Glomerular visceral epithelial cell (primary cell): ENCODE measurements around the gene TMEM38A.

Source experiments
- DNase-seq: peaks from one replicate; pipeline ENCODE4 v3.0.0-alpha.2; 2016; ENCODE audit errors: extremely low spot score

The TMEM38A gene, protein sequence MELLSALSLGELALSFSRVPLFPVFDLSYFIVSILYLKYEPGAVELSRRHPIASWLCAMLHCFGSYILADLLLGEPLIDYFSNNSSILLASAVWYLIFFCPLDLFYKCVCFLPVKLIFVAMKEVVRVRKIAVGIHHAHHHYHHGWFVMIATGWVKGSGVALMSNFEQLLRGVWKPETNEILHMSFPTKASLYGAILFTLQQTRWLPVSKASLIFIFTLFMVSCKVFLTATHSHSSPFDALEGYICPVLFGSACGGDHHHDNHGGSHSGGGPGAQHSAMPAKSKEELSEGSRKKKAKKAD

DNA sequence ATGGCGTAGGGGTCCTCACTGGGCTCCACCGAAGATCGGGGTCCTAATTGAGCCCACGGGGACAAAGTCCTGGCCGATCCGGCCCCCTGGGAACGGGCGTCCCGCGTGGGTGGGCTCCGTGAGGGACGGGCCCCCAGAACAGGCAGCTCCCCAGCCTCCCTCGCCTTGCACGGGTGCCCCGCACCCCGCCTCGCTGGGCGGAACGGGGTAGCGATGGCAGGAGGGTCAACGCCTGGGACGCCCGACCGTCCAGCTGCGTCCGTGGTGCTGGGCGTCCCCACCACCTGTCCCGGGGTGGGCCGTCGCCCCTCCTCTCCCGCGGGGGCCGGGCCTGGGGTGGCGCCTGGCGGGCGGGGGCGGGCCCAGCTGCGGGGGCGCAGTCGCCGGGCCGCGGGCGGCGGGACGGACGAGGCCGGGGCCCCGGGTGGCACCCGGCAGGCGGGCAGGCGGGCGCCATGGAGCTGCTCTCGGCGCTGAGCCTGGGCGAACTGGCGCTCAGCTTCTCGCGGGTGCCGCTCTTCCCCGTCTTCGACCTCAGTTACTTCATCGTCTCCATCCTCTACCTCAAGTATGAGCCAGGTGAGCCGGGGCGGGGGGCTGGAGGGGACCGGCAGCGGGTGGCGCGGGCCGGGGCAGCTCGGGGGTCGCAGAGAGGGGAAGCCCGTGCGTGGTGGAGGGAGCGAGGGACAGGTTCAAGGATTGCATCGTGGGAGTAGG, at the start of gene TMEM38A:
TSS of gene TMEM38A (plus strand) at position 377 of the 717 bp plus-strand sequence. CDS start at position 456, 79 bp downstream.
- peak; percentile 57 for DNase-seq

- no peak for DNase-seq
Observed at GRCh38 chr19:16612636-16613035, 48.3 kb upstream of the TMEM38A start.

DNA sequence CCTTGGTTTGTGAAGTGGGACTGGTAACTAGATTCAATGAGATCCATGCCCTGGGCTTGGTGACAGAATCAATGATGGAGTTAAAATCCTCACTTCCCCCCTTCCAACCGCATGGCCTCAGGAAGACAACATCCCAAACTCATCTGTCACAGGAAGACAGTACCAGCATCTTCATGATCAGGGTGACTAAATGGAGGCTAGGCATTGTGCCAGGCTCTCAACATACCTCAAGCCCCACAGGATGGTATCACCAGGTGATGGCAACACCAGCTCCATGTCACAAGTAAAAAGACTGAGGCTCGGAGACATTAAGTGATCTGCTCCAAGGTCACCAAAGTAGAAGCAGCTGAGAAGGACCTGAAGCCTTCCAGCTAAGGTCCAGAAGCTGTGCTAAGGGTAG, 47.1 kb upstream of the TMEM38A start:
- no peak for DNase-seq

DNA sequence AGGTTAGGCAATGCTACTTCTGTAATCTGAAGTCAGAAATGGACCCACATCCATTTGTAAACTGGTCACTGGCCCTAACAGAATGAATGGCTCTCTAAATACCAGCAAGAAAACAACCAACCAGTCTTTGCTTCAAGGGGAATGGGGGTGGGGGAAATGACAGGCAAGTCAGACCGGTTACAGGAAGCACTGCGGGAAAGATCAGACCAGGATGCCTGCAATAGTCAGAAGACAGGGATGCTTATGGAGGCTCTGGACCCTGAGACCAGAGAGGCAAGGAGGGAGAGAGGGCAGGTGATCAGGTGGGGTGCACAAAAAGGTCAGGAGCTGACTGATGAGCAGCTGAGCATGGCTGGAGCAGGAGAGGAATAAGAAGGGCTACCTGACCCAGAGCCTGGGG, 46.0 kb upstream of the TMEM38A start:
- DNase-seq, result no peak

- no peak for DNase-seq
Observed at GRCh38 chr19:16615808-16616207, 45.1 kb upstream of the TMEM38A start.

DNA sequence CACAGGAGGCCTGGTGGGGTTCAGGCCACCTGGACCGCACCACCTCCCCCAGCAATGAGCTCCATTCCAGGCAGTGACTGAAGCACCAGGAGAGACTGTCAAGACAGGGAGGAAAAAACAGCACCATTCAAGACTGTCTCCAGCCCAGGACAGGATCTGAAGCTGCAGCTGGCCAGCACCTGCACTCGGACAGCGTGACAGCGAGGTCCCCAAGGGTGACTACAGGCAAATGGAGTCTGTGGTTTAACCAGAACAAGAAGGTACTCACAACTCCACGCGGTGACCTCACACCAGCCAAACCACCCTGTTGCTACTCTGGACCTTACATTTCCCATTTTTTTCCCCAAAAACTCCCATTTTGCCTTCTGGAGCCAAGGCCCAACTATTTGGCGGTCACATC, 42.7 kb upstream of the TMEM38A start:
- DNase-seq, result no peak

DNA sequence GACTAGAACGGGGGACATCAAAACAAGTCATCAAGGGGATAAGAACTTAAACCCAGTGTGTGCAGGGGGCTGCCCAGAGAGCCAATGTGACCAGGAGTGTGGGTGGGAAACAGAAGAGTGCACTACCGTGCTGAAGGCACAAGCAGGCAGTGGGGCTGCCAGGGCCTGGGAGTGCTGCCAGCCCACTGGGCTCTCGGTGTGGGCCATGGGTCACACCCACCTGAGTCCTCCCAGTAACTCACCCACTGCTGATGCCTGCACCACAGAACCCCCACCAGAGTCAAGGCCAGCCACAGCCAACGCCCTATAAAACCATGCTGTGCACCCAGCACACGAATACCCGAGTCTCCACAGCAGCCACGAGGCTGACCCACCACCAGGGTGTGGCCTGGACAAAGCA, 41.5 kb upstream of the TMEM38A start:
- no peak for DNase-seq

GRCh38 chr19:16620018-16620417, 40.9 kb upstream of the TMEM38A start:
- no peak for DNase-seq

DNA sequence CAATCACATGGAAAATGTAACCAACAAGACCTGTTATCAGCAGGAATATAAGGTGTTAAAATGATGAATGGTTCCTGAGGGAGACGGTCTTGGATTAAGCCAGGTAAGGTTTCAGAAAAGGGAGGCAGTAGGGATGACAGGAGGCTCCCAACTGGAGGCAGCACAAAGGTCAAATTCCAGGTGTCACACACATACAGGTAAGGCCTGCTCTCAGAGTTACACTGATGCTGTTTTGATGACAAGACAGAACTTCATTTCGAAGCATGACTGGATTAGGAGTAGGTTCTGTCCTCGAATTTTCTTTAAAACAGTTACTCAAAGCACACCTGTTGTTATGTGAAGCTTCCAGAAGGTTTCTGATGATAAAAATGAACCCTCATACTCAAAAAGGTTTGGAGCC, 40.4 kb upstream of the TMEM38A start:
- DNase-seq, result no peak

- no peak for DNase-seq
Observed at GRCh38 chr19:16621165-16621800, 39.7 kb upstream of the TMEM38A start.

DNA sequence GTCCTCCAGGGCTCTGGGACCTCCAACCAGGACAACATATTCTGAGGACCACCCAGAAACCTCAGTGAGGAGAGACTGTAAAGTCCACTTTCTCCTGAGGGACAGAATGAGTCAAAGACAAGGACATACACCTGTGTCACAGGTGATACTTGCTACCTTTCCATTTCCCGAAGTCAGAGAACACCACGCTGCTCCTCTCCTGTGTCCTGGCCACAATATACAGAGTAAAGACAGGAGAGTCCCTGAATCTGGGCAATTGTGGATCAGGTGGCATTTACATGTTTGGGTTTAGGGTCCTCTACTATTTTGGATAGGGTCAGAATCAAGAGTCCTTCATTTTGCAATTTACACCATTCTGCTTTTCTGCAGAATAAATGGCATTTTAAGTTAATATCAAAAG, 37.9 kb upstream of the TMEM38A start:
- DNase-seq, result no peak

GRCh38 chr19:16623576-16623975, 37.4 kb upstream of the TMEM38A start:
- DNase-seq, result no peak

GRCh38 chr19:16624236-16624635, 36.7 kb upstream of the TMEM38A start:
- no peak for DNase-seq

DNA sequence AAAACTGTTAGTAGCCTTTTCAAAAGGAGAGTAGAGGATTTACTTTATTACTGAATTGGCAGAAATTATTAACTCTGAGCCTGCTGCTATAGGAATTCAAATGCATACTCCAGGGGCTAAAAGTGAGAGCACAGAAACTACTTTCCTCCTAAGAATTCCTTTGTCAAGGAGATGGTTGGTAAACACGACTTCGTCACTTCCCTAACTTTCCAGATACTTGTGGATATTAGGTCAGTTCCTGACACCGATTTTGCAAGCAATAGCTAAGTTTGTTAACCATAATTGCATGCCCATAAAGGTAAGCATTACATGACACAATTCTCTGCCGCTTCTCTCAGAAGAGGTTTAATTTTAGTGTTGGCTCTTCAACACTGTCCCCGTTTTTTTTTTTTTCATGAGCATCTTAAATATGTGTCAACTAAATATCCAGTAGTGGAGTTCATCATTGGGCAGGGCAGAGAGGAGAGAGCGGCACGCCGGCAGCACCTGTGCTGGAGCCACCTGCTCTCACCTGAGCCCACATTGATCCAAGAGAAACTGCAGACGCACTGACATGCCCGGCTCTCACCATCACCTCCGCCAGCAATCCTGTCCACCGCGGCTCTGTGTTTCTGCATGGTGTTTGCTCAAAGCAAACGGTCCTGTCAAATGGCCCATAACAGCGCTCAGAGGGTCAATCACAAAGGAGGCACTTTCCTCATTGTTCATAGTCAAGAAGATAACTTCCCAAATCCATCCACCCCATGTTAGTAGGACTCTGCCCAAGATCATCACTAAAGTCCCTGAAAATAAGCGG, 35.6 kb upstream of the TMEM38A start:
- DNase-seq, result no peak

DNA sequence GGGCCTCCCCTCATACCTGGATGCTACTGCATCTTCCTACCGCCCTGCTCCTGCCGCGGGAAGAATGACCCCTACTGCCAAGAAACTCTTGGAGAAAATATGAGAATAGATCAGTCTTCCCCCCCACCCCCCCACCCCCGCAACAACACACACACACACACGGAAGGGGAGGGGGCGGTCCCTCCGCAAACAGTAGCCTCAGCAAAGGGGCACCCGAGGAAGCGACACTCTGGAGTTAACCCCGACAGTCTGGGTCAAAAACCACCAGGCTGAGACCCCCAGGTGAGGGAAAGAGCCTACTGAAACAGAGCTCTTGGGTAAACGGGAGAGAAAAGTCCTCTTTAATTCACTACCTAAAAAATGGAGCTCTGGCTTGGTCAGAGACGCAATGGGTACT, 34.1 kb upstream of the TMEM38A start:
- DNase-seq, result peak; percentile 20

GRCh38 chr19:16627193-16627927, 33.6 kb upstream of the TMEM38A start:
- no peak for DNase-seq

DNA sequence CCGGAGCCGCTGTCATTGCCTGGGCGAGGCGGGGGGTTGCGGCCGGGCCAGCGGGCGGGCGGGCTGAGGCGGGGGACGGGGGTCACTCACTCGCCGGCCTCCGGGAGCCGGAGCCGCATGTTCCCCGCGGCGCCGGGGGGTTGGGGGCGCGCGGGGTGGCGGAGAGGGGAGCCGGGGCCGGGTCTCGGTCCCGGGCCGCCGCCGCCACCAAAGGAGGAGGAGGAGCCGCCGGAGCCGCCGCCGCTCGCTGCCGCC, 33.1 kb upstream of the TMEM38A start:
- no peak for DNase-seq

DNA sequence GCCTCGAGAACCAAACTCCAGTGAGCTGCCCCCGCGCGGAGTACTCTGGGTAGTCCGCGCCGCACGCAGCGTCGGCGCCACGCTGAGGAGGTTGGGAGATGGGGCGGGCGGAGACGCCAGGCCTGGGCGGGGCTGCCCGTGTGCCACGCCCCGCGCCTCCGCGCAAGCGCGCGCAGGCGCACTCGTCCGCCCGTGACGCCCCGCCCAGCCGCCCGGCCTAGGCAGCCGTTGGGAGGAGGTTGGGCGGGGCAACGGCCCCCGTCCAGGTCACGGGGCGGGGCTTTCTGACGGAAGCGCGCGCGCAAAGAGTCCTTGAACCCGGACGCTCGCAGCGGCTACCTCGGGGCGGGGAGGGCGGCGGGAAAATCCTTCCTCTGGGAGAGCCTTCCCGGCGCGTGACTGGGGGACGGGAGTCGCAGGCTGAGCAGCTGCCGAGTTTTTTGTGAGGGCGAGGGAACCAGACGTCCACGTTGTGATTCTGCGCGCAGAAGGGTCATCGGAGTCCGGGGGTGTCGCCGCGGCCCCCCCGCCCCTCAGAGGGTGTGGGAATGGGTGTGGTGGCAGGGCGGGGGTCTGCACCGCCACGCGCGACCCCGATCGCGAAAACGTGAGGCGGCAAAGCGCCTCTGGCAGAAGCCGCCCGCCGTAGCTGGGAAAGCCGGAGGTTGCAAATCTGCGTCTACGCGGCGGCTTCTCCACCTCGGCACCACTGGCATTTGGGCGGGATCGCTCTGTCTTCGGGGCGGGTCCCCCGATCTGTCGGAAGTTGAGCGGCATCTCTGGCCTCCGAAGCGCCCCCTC, 32.6 kb upstream of the TMEM38A start, which contains the start of gene MED26:
TSS of gene MED26 (minus strand) at position 22 of the 801 bp plus-strand sequence. CDS start 261 bp downstream, outside the sequence.
- peak; percentile 97 for DNase-seq

DNA sequence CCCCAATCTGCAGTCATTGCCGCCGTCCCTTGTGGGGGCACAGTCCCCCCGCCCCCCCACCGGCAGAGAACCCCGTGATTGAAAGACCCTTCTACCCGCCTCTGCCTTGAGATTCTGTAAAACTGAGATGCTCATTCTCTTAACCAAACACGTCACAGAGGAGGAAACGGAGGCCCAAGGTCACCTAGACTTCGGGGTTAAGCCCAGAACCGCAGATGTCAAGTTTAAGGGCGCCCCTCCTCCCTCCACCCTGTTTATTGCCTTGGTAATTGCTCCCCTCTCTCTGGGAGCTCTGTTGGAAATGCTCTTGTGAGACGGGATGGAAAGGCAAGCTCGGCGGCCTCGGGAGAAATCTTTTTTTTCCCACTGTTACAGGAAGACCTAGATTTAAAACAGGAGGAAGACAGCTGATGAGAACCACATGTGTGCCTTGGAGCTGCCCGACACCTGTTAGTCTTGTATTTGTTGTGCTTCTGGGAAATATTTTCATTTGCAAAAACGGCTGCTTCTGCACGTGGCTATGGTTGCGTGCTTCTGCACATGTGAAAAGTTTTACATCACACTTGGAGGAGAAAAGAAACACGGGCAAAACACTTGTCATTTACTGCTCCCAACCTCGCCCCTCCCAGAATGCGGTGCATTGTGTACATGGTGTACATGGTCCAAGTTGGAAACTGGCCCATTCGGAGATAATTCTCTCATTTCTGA, 31.8 kb upstream of the TMEM38A start:
- DNase-seq, result no peak

- DNase-seq, result no peak
Observed at GRCh38 chr19:16631465-16631864, 29.5 kb upstream of the TMEM38A start.
